H9 (cell line): ENCODE data around the gene EPGN. TPM values are rescaled to one million over a fixed set of nuclear protein-coding genes. Genes with fewer than 3 reads are reported as not detected.

Experiments
- DNase-seq: peaks from one replicate; pipeline ENCODE4 v3.0.0-alpha.2; 2017
- H2AFZ ChIP-seq: one replicate; pipeline ENCODE4 v1.6.1; 2013; ENCODE audit warnings: mild to moderate bottlenecking, low read length, control low read depth, moderate library complexity
- H2AK5ac ChIP-seq: 2 replicates; pipeline ENCODE4 v1.6.1; 2013; ENCODE audit warnings: low read length, control low read depth, mixed read lengths; ENCODE audit not compliant: insufficient read length
- H2BK120ac ChIP-seq: one replicate; pipeline ENCODE4 v1.6.1; 2013; ENCODE audit warnings: low read depth, mild to moderate bottlenecking, low read length, control low read depth, inconsistent platforms; ENCODE audit not compliant: poor library complexity, severe bottlenecking
- H2BK12ac ChIP-seq: 2 replicates; pipeline ENCODE4 v1.6.1; 2013; ENCODE audit warnings: low read length, control low read depth, mixed read lengths, low read depth; ENCODE audit not compliant: insufficient read length
- H2BK15ac ChIP-seq: 2 replicates; pipeline ENCODE4 v1.6.1; 2013; ENCODE audit warnings: low read depth, low read length, control low read depth
- H2BK20ac ChIP-seq: one replicate; pipeline ENCODE4 v1.6.1; 2013; ENCODE audit warnings: low read depth, mild to moderate bottlenecking, low read length, control low read depth, inconsistent platforms; ENCODE audit not compliant: poor library complexity, severe bottlenecking
- H2BK5ac ChIP-seq: 2 replicates; pipeline ENCODE4 v1.6.1; 2013; ENCODE audit warnings: low read length, control low read depth, mixed read lengths; ENCODE audit not compliant: insufficient read length
- H3K14ac ChIP-seq: 2 replicates; pipeline ENCODE4 v1.6.1; 2013; ENCODE audit warnings: low read length, control low read depth; ENCODE audit not compliant: insufficient read depth
- H3K18ac ChIP-seq: 2 replicates; pipeline ENCODE4 v1.6.1; 2013; ENCODE audit warnings: low read depth, mild to moderate bottlenecking, mixed read lengths, low read length, control low read depth; ENCODE audit not compliant: insufficient read length
- H3K23ac ChIP-seq: 2 replicates; pipeline ENCODE4 v1.6.1; 2013; ENCODE audit warnings: low read length, control low read depth, mixed read lengths, low read depth; ENCODE audit not compliant: insufficient read length
- H3K23me2 ChIP-seq: 2 replicates; pipeline ENCODE4 v1.6.1; 2013; ENCODE audit warnings: low read depth, mild to moderate bottlenecking, mixed read lengths, low read length, control low read depth; ENCODE audit not compliant: insufficient read length, poor library complexity, severe bottlenecking
- H3K27ac ChIP-seq: 2 replicates; pipeline ENCODE4 v1.5.1; 2013; ENCODE audit warnings: low read length, control low read depth, mixed read lengths, low read depth; ENCODE audit not compliant: insufficient read length
- H3K27me3 ChIP-seq: 2 replicates; pipeline ENCODE4 v1.6.1; 2013; ENCODE audit warnings: low read length, control low read depth, inconsistent platforms; ENCODE audit not compliant: insufficient read depth
- H3K4ac ChIP-seq: 2 replicates; pipeline ENCODE4 v1.6.1; 2013; ENCODE audit warnings: low read depth, mild to moderate bottlenecking, control low read depth, inconsistent platforms, low read length, moderate library complexity
- H3K4me1 ChIP-seq: 2 replicates; pipeline ENCODE4 v1.6.1; 2013; ENCODE audit warnings: low read length, control low read depth, inconsistent platforms; ENCODE audit not compliant: insufficient read depth
- H3K4me2 ChIP-seq: 2 replicates; pipeline ENCODE4 v1.6.1; 2013; ENCODE audit warnings: low read length, control low read depth, mixed read lengths; ENCODE audit not compliant: insufficient read length, insufficient read depth
- H3K56ac ChIP-seq: 2 replicates; pipeline ENCODE4 v1.6.1; 2013; ENCODE audit warnings: low read depth, mild to moderate bottlenecking, mixed read lengths, low read length, control low read depth; ENCODE audit not compliant: insufficient read length
- H3K79me1 ChIP-seq: 2 replicates; pipeline ENCODE4 v1.6.1; 2013; ENCODE audit warnings: low read depth, mild to moderate bottlenecking, moderate library complexity, low read length, control low read depth, inconsistent platforms; ENCODE audit not compliant: insufficient read depth, poor library complexity, severe bottlenecking
- H3K79me2 ChIP-seq: 2 replicates; pipeline ENCODE4 v1.6.1; 2013; ENCODE audit warnings: low read length, control low read depth, inconsistent platforms; ENCODE audit not compliant: insufficient read depth
- H3K9ac ChIP-seq: 2 replicates; pipeline ENCODE4 v1.6.1; 2013; ENCODE audit warnings: low read length, control low read depth, mixed read lengths; ENCODE audit not compliant: insufficient read length; ENCODE audit errors: extremely low read depth
- H3K9me3 ChIP-seq: one replicate; pipeline ENCODE4 v1.6.1; 2013; ENCODE audit warnings: low read depth, low read length, inconsistent platforms; ENCODE audit not compliant: control insufficient read depth
- H3T11ph ChIP-seq: one replicate; pipeline ENCODE4 v1.6.1; 2013; ENCODE audit warnings: mild to moderate bottlenecking, low read length, control low read depth, inconsistent platforms
- H4K20me1 ChIP-seq: one replicate; pipeline ENCODE4 v1.6.1; 2013; ENCODE audit not compliant: control insufficient read depth, insufficient read length, insufficient read depth
- H4K5ac ChIP-seq: 2 replicates; pipeline ENCODE4 v1.6.1; 2013; ENCODE audit warnings: low read depth, mild to moderate bottlenecking, mixed read lengths, low read length, control low read depth; ENCODE audit not compliant: insufficient read length
- H4K8ac ChIP-seq: replicated peaks from 2 replicates; pipeline ENCODE4 v1.6.1; 2013; ENCODE audit warnings: low read length, control low read depth, mixed read lengths, low read depth; ENCODE audit not compliant: insufficient read length
- H4K91ac ChIP-seq: 2 replicates; pipeline ENCODE4 v1.6.1; 2013; ENCODE audit warnings: low read depth, mild to moderate bottlenecking, moderate library complexity, mixed read lengths, low read length, control low read depth; ENCODE audit not compliant: insufficient read length
- H3K27ac Mint-ChIP-seq, 3 experiments: 2 replicates in 2 of 3; 3 replicates in 1 of 3; pipeline ENCODE4 v1.8.0; 2020 to 2021; ENCODE audit warnings: mixed read lengths in 3 of 3, mild to moderate bottlenecking in 1 of 3, moderate library complexity in 1 of 3
- H3K27me3 Mint-ChIP-seq: 2 replicates; pipeline ENCODE4 v1.8.0; 2021; ENCODE audit warnings: low read depth, mild to moderate bottlenecking, moderate library complexity, mixed read lengths
- H3K36me3 Mint-ChIP-seq, 3 experiments: 2 replicates in 2 of 3; 3 replicates in 1 of 3; pipeline ENCODE4 v1.8.0; 2020 to 2021; ENCODE audit warnings: low read depth in 3 of 3, mixed read lengths in 3 of 3; ENCODE audit not compliant: insufficient read depth in 1 of 3
- H3K4me1 Mint-ChIP-seq, 2 experiments: 2 replicates each; pipeline ENCODE4 v1.8.0; 2020; ENCODE audit warnings: mixed read lengths in 2 of 2
- H3K4me3 Mint-ChIP-seq, 2 experiments: 2 replicates in 1 of 2; 3 replicates in 1 of 2; pipeline ENCODE4 v1.8.0; 2020 to 2021; ENCODE audit warnings: mild to moderate bottlenecking in 2 of 2, mixed read lengths in 2 of 2, moderate library complexity in 1 of 2
- H3K9me3 Mint-ChIP-seq, 2 experiments: 2 replicates in 1 of 2; 3 replicates in 1 of 2; pipeline ENCODE4 v1.8.0; 2020; ENCODE audit warnings: mild to moderate bottlenecking in 2 of 2, mixed read lengths in 2 of 2, moderate library complexity in 1 of 2
- CTCF ChIP-seq: fragments of 200-600 bp; sonication (generic); conservative IDR thresholded peaks from 3 replicates; pipeline ENCODE4 v1.8.0; 2021; ENCODE audit warnings: antibody characterized with exemption, mild to moderate bottlenecking
- WGBS: extraction: QIAGEN DNeasy Blood & Tissue Kit; methylation state at CpG from one replicate; pipeline ENCODE4 v1.1.7; 2013; ENCODE audit warnings: missing lambda C conversion rate, low lambda C conversion rate, mixed read lengths; ENCODE audit not compliant: insufficient read length; ENCODE audit errors: extremely low coverage; 5-methylcytosine and 5-hydroxymethylcytosine counted together
- total RNA-seq: library from RNA; stranded (reverse); gene quantifications from 2 replicates; pipeline ENCODE4 v1.2.1, GENCODE V29; 2021

The EPGN gene
- total RNA-seq, 1 experiment from 2014 or later: not detected

- H2BK15ac ChIP-seq: no peak overlapping the region
- no peaks in the 10 kb centered on the region for H3K23me2 ChIP-seq
- H3K79me2 ChIP-seq: no peaks in the 10 kb centered on the region
- H4K5ac ChIP-seq: no peak overlapping the region
- H3K9ac ChIP-seq: no peak overlapping the region
- no peak overlapping the region for H3K23ac ChIP-seq
- H3K4me1 ChIP-seq: peaks cover 3% of the 10 kb centered on the region; the same call in 1 of the 2 replicates
- H4K20me1 ChIP-seq: no peaks in the 10 kb centered on the region
- H4K91ac ChIP-seq: no peak overlapping the region
- no peaks in the 10 kb centered on the region for H3K9me3 ChIP-seq
- no peak overlapping the region for H2BK12ac ChIP-seq
- H3K27ac ChIP-seq: no peak overlapping the region
- H3K79me1 ChIP-seq: no peaks in the 10 kb centered on the region
- H3T11ph ChIP-seq: no peak overlapping the region
- Mint-ChIP-seq H3K27me3 (no peaks in the 10 kb centered on the region), H3K4me1 (peaks cover 9 to 13% of the 10 kb centered on the region in 2 experiments), H3K36me3 (no peaks in the 10 kb centered on the region), H3K9me3 (no peaks in the 10 kb centered on the region; a peak in 1 of 5 replicates), H3K4me3 (no peak overlapping the region), H3K27ac (no peak overlapping the region)
- H2BK120ac ChIP-seq: no peak overlapping the region
- H2BK5ac ChIP-seq: no peak overlapping the region
- H4K8ac ChIP-seq: no peak overlapping the region
- no peak overlapping the region for H2BK20ac ChIP-seq
- no peak for TF ChIP-seq CTCF
- no peak overlapping the region for H3K4ac ChIP-seq
- WGBS: no CpG with 5 or more reads among the region's 3 CpGs
- no peak overlapping the region for H2AK5ac ChIP-seq
- H3K14ac ChIP-seq: no peak overlapping the region
- DNase-seq: no peak
- no peaks in the 10 kb centered on the region for H3K27me3 ChIP-seq
- no peak overlapping the region for H3K4me2 ChIP-seq
- H3K56ac ChIP-seq: no peak overlapping the region
- no peak overlapping the region for H2AFZ ChIP-seq
- no peak overlapping the region for H3K18ac ChIP-seq
Observed at GRCh38 chr4:74317616-74318246, 9.5 kb downstream of the EPGN start.
